Measurements from ENCODE around the gene LYRM1. TPM values are rescaled to one million over a fixed set of nuclear protein-coding genes. Genes with fewer than 3 reads are reported as not detected.

The LYRM1 gene
- total RNA-seq, 2 experiments from 2014 or later = 13.3 to 14.0 TPM

- TF ChIP-seq CTCF (IDR thresholded peaks at IDR 0.05) = no peak
- Mint-ChIP-seq H3K36me3 (ENCODE audit: low read depth) (peaks cover 12% of the 10 kb centered on the region), H3K4me1 (ENCODE audit: low read depth) (peaks cover 26% of the 10 kb centered on the region), H3K27me3 (no peaks in the 10 kb centered on the region), H3K27ac (no peak overlapping the region), H3K9me3 (no peaks in the 10 kb centered on the region), H3K4me3 (no peak overlapping the region)
- intact Hi-C loops (cut with DNase I, micrococcal nuclease) = no loop called here
- ATAC-seq (ENCODE audit: poor library complexity) (no peak), DNase-seq (no peak)
- Histone ChIP-seq H3K4me3 (ENCODE audit: low read length) (no peak overlapping the region), H3K27me3 (ENCODE audit: control insufficient read depth in 1 of 2, insufficient read depth in 2 of 2, low read length in 2 of 2) (no peaks in the 10 kb centered on the region), H3K36me3 (ENCODE audit: insufficient read depth, low read length) (peaks cover 10% of the 10 kb centered on the region), H3K27ac (ENCODE audit: low read depth in 1 of 2, low read length in 2 of 2) (no peak overlapping the region), H3K9me3 (ENCODE audit: control insufficient read depth in 1 of 2, insufficient read depth in 1 of 2, low read length in 2 of 2) (no peaks in the 10 kb centered on the region), H3K4me1 (ENCODE audit: insufficient read depth, low read length) (peaks cover 2% of the 10 kb centered on the region)
- ChIA-PET CTCF (no interaction called here), POLR2A (interaction anchor here (2.1 kb wide), 1 partner anchor 9 kb away, joined by 7 read pairs; no protein-coding TSS in a partner anchor)
Observed at GRCh38 chr16:20883554-20884239, 16.9 kb upstream of the LYRM1 start.

GRCh38 chr16:20884240-20884556, 16.4 kb upstream of the LYRM1 start:
- no peak overlapping the region for H3K27ac Mint-ChIP-seq
- no peaks in the 10 kb centered on the region for H3K9me3 ChIP-seq (ENCODE audit: control insufficient read depth in 1 of 2, insufficient read depth in 1 of 2, low read length in 2 of 2)
- no peak overlapping the region for H3K27ac ChIP-seq (ENCODE audit: low read depth in 1 of 2, low read length in 2 of 2)
- no peak overlapping the region for H3K4me3 Mint-ChIP-seq
- H3K4me3 ChIP-seq (ENCODE audit: low read length) = no peak overlapping the region
- no peak for DNase-seq
- H3K27me3 Mint-ChIP-seq = no peaks in the 10 kb centered on the region
- intact Hi-C loops (cut with DNase I, micrococcal nuclease) = no loop called here
- no peaks in the 10 kb centered on the region for H3K27me3 ChIP-seq (ENCODE audit: control insufficient read depth in 1 of 2, insufficient read depth in 2 of 2, low read length in 2 of 2)
- CTCF ChIA-PET = no interaction called here
- peaks cover 12% of the 10 kb centered on the region for H3K36me3 Mint-ChIP-seq (ENCODE audit: low read depth)
- peaks cover 2% of the 10 kb centered on the region for H3K4me1 ChIP-seq (ENCODE audit: insufficient read depth, low read length)
- peaks cover 21% of the 10 kb centered on the region for H3K4me1 Mint-ChIP-seq (ENCODE audit: low read depth)
- POLR2A ChIA-PET = interaction anchor here (2.1 kb wide), 1 partner anchor 10 kb away, joined by 7 read pairs; no protein-coding TSS in a partner anchor
- TF ChIP-seq CTCF (IDR thresholded peaks at IDR 0.05) = no peak
- peaks cover 8% of the 10 kb centered on the region for H3K36me3 ChIP-seq (ENCODE audit: insufficient read depth, low read length)
- H3K9me3 Mint-ChIP-seq = no peaks in the 10 kb centered on the region
- no peak for ATAC-seq (ENCODE audit: poor library complexity)

GRCh38 chr16:20886320-20886719, 14.3 kb upstream of the LYRM1 start:
- Histone ChIP-seq H3K4me3 (ENCODE audit: low read length) (no peak overlapping the region), H3K27ac (ENCODE audit: low read depth in 1 of 2, low read length in 2 of 2) (no peak overlapping the region), H3K27me3 (ENCODE audit: control insufficient read depth in 1 of 2, insufficient read depth in 2 of 2, low read length in 2 of 2) (no peaks in the 10 kb centered on the region), H3K36me3 (ENCODE audit: insufficient read depth, low read length) (peaks cover 9% of the 10 kb centered on the region), H3K4me1 (ENCODE audit: insufficient read depth, low read length) (peaks cover 2% of the 10 kb centered on the region), H3K9me3 (ENCODE audit: control insufficient read depth in 1 of 2, insufficient read depth in 1 of 2, low read length in 2 of 2) (no peaks in the 10 kb centered on the region)
- Mint-ChIP-seq H3K27me3 (no peaks in the 10 kb centered on the region), H3K9me3 (no peaks in the 10 kb centered on the region), H3K4me3 (no peak overlapping the region), H3K4me1 (ENCODE audit: low read depth) (peaks cover 16% of the 10 kb centered on the region), H3K27ac (no peak overlapping the region), H3K36me3 (ENCODE audit: low read depth) (peaks cover 17% of the 10 kb centered on the region)
- DNase-seq (no peak), ATAC-seq (ENCODE audit: poor library complexity) (no peak)
- no peak for TF ChIP-seq CTCF (IDR thresholded peaks at IDR 0.05)
- intact Hi-C loops (cut with DNase I, micrococcal nuclease) = no loop called here
- POLR2A ChIA-PET = interaction anchor here (1.1 kb wide), 1 partner anchor 14 kb away, joined by 3 read pairs; the partner anchor contains the start of genes DCUN1D3 and LYRM1
- CTCF ChIA-PET = no interaction called here

Data from CD4-positive, alpha-beta T cell (primary cell).